Fibroblast of skin of abdomen (primary cell): Measurements from ENCODE around the gene REV3L. TPM values are rescaled to one million over a fixed set of nuclear protein-coding genes. Genes with fewer than 3 reads are reported as not detected.
"Not testable (repeated sequence)": the region's sequence is repeated elsewhere in the genome, so short reads cannot be mapped to it uniquely, and the experiment has no call there.

Source experiments
- DNase-seq: peaks from one replicate; pipeline ENCODE4 v3.0.0-alpha.2; 2013
- polyA plus RNA-seq, 2 experiments: library from polyadenylated mRNA; unstranded; fragments of 120-200 nt; gene quantifications; one replicate each; pipeline ENCODE4 v1.2.1, GENCODE V29; 2013; ENCODE audit not compliant: insufficient read length in 2 of 2

The REV3L gene, protein sequence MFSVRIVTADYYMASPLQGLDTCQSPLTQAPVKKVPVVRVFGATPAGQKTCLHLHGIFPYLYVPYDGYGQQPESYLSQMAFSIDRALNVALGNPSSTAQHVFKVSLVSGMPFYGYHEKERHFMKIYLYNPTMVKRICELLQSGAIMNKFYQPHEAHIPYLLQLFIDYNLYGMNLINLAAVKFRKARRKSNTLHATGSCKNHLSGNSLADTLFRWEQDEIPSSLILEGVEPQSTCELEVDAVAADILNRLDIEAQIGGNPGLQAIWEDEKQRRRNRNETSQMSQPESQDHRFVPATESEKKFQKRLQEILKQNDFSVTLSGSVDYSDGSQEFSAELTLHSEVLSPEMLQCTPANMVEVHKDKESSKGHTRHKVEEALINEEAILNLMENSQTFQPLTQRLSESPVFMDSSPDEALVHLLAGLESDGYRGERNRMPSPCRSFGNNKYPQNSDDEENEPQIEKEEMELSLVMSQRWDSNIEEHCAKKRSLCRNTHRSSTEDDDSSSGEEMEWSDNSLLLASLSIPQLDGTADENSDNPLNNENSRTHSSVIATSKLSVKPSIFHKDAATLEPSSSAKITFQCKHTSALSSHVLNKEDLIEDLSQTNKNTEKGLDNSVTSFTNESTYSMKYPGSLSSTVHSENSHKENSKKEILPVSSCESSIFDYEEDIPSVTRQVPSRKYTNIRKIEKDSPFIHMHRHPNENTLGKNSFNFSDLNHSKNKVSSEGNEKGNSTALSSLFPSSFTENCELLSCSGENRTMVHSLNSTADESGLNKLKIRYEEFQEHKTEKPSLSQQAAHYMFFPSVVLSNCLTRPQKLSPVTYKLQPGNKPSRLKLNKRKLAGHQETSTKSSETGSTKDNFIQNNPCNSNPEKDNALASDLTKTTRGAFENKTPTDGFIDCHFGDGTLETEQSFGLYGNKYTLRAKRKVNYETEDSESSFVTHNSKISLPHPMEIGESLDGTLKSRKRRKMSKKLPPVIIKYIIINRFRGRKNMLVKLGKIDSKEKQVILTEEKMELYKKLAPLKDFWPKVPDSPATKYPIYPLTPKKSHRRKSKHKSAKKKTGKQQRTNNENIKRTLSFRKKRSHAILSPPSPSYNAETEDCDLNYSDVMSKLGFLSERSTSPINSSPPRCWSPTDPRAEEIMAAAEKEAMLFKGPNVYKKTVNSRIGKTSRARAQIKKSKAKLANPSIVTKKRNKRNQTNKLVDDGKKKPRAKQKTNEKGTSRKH (N-terminal part only)
- polyA plus RNA-seq (2013, experiment 1 of 2; ENCODE audit: insufficient read length) = 24.3 TPM
- polyA plus RNA-seq (2013, experiment 2 of 2; ENCODE audit: insufficient read length) = 23.7 TPM

DNA sequence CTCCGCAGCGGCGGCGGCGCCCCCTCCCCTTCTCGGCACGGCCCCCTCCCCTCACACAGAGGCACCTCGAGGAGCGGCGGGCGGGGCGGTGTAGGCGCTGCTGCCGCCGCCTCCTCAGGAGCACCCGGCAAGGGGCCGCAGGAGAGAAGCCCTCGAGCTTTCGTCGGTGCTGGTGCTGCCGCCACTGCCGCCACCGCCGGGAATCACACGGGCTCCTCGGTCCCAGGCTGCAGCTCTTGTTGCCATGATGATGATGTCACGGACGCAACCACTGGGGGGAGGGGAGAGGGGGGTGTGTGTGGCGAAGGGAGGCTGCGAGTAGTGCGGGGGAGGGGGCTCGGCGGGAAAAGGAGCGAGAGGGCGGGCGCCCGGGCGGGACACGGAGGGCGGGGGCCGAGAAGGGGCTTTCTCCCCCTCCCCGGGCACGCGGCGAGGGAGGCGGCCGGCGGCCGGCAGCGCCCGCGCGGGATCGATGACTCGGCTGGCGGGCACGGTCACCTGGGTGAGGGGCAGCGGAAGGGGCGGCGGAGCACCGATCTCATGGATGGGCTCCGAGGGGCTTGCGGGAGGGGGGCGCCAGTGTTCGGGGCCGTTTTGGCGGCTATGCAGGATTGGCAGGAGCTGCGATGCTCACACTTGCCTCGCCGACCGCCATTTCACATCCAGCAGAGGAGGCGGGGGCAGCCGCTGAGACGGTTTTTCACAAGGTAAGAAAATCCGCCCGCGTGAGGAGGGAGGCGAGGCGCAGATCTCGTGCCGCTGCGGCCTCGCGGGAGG is at the start of gene REV3L:
REV3L (minus strand) TSS at position 260 of the 777 bp plus-strand sequence. CDS start 330 bp downstream, outside the sequence.
- peak; percentile 94 for DNase-seq

GRCh38 chr6:111531185-111531584 is 48.2 kb upstream of the REV3L start:
- DNase-seq = no peak

- DNase-seq = no peak
Observed at GRCh38 chr6:111530667-111531066, 47.6 kb upstream of the REV3L start.

- no peak for DNase-seq
Observed at GRCh38 chr6:111530218-111530617, 47.2 kb upstream of the REV3L start.

- no peak for DNase-seq
Observed at GRCh38 chr6:111527367-111527766, 44.3 kb upstream of the REV3L start.

DNA sequence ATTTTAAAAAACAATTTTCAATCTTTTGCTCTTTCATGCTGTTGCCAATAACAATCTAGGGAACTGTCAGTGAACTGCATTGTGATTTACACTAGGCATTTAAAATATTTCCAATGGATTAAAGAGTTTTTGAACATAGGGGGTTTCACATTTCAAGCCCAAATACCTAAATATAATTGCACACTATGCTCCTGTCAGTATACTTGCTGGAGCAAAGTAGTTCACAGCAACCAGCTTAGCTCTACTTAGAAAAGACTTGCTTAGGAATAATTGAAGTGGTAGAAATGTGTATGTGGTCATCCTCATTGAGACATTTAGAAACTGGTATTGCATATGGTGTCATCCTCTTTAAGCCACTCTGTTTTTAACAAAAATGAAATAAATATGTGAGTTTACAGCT is 41.7 kb upstream of the REV3L start:
- no peak for DNase-seq

DNA sequence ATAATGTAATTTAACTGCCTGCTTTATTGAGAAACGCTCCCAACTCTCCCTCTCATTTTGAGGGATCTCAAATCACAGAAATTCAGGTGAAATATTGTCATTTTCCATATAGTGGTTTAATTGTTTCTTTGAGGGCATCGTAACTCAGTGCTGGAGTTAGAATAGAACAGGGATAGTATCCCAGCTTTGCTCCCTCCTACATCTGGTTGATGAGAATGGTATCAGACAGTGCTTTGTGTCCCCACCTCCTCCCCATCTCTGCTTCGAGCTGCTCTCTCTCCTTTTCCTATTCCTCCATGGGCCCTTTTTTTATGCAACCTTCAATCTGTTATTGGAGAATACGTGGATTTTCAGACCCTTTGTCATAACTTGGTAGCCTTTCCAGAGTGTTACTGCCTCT is 41.2 kb upstream of the REV3L start:
- no peak for DNase-seq

GRCh38 chr6:111523484-111524167 is 40.6 kb upstream of the REV3L start:
- DNase-seq = no peak

DNA sequence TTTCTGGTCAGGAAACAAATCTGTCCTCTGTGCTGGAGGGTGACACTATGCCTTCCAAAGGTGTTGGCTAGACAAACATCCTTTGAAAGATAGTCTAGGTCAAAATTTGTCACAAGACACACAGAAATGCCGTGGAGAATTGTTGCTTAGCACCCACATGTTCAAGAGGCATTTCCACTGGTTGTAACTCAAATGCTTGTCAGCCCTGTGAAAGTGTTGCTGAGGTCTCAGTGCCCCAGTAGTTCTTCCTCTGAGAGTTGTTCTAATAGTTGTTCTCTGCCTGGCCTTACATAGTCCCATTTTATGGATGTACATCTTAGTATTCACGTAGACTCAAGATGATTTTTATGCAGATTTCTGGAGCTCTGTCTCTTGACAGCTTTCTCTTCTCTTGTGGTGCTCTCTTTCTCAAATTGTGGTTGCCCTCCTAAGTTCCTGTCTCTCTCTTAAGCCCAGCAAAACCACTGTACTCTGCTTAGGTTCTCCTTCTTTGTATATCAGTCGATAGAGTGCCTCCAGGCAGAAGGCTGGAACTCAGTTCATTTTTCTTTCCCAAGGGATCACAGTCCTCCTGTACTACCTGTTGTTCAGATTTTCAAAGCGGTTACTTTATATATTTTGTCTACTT is 39.5 kb upstream of the REV3L start:
- no peak for DNase-seq

GRCh38 chr6:111521497-111522270 is 38.7 kb upstream of the REV3L start:
- DNase-seq = peak; percentile 40

DNA sequence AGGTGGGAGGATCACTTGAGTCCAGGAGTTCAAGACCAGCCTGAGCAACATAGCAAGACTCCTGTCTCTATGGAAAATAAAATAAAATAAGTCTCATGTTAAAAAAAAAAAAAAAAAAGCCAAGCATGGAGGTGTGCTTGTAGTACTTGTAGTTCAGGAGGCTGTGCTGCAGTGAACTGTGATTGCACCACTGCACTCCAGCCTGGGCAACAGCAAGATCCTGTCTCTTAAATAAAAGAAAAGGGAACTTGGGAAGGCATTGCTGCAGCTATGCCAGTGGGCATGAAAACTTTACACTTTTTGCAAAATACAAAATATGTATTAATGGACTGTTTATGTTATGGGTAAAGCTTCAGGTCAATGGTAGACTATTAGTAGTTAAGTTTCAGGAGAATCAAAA is 37.5 kb upstream of the REV3L start:
- DNase-seq = no peak

- no peak for DNase-seq
Observed at GRCh38 chr6:111517965-111518364, 34.9 kb upstream of the REV3L start.

DNA sequence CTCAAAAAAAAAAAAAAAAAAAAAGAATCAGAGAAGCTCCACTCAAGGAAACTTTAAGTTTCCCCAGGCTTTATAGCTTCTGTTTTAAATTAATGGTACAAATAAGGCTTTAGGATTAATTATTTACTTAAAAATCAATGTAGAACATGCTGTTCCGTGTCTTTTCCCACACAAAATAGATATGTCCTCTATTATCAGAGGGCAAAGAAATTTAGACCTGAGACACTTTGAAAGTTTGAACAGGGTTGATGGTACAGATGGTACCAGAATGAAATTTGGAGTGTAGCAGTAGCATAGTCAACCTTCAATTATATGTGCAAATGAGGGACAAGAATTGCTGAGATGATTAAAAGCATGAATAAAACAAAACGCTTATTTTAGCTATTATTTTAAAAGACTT is 32.2 kb upstream of the REV3L start:
- DNase-seq = no peak

DNA sequence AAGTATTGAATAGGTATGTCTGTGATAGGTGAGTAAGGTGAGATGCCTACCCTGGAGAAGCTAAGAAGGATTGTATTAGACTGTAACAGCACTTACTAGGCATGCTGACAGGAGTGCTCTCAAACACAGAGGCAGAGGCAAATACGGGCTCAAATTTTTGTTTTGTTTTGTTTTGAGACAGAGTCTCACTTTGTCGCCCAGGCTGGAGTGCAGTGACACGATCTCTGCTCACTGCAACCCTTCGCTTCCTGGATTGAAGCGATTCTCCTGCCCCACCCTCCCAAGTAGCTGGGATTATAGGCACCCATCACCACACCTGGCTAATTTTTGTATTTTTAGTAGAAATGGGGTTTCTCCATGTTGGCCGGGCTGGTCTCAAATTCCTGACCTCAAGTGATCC is 31.5 kb upstream of the REV3L start:
- DNase-seq = not testable (repeated sequence)

- DNase-seq = not testable (repeated sequence)
Observed at GRCh38 chr6:111507219-111507618, 24.2 kb upstream of the REV3L start.

DNA sequence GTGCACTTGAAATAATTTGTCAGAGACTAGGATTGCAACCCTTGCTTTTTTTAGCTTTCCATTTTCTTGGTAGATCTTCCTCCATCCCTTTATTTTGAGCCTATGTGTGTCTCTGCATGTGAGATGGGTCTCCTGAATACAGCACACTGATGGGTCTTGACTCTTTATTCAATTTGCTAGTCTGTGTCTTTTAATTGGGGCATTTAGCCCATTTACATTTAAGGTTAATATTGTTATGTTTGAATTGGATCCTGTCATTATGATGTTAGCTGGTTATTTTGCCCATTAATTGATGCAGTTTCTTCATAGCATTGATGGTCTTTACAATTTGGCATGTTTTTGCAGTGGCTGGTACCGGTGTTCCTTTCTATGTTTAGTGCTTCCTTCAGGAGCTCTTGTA is 22.5 kb upstream of the REV3L start:
- not testable (repeated sequence) for DNase-seq

DNA sequence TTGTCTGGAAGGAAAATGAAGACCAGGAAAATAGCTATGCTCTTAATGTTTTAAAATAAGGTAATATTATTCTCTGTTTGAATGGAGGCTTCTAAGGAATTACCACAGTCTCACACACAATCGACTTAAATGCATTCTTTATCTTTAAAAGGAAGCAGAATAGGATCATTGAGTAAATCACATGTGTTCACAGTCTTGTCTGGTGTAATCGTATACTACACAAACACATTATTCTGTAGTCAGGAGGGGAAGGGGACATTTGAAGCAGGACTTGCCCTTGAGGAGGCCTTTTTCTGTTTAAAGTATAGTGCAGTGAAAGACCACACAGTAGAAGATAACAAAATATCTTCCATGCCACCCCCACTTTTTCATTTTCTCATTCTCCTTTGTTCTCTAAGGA is 20.6 kb upstream of the REV3L start:
- peak; percentile 43 for DNase-seq

- DNase-seq = peak; percentile 85
Observed at GRCh38 chr6:111503194-111503593, 20.2 kb upstream of the REV3L start.

DNA sequence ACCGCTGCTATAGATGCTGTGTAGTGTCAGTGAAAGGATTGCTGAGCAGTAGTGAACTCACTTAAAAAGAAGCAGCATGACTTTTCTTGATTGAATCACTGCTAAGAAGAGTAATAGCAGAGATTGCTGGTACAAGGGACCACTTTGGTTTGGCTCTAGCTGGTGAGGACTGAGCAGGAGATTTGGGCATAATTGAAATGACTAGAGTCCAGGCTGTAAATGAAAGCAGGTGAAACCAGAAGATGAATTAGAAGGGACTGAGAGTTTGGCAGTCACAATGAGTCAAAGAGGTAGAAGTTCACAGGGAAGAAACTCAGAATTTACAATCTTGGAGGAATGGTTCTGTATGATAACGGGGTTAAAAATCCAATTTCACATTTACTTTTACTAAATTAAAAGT is 19.1 kb upstream of the REV3L start:
- DNase-seq = no peak

- DNase-seq = no peak
Observed at GRCh38 chr6:111499269-111499793, 16.3 kb upstream of the REV3L start.
